Activated B cell treated with CpG ODN at 0.5 μM for 24 hours (primary cell): ENCODE measurements around the gene IRAK2. TPM values are rescaled to one million over a fixed set of nuclear protein-coding genes. Genes with fewer than 3 reads are reported as not detected.
A peak's percentile ranks its signal among the peaks of the same experiment; 100 is the strongest.

Experiments used
- ATAC-seq: fragments of 200-7000 bp; cut with Tn5 transposase; one replicate; pipeline ENCODE4 v1.10.0; 2021; ENCODE audit warnings: low read depth, mild to moderate bottlenecking, moderate library complexity
- CTCF ChIA-PET: fragments of 350-600 bp; sonication (Branson Sonifier 250); formaldehyde crosslinking; loops from one replicate; lab custom pipeline; 2021; ENCODE audit warnings: antibody characterized with exemption; lab: Charles Lee
- POLR2A ChIA-PET: fragments of 350-600 bp; sonication (Branson Sonifier 250); formaldehyde crosslinking; loops from one replicate; lab custom pipeline; 2021; ENCODE audit warnings: antibody characterized with exemption; lab: Charles Lee
- DNase-seq: peaks from one replicate; pipeline ENCODE4 v3.0.0; 2022
- H3K27ac Mint-ChIP-seq: one replicate; pipeline ENCODE4 v1.8.0; 2020; ENCODE audit warnings: mixed read lengths
- H3K27me3 Mint-ChIP-seq: one replicate; pipeline ENCODE4 v1.8.0; 2021; ENCODE audit warnings: mixed read lengths
- H3K36me3 Mint-ChIP-seq: one replicate; pipeline ENCODE4 v1.8.0; 2021; ENCODE audit warnings: low read depth, mixed read lengths
- H3K4me1 Mint-ChIP-seq: one replicate; pipeline ENCODE4 v1.8.0; 2021; ENCODE audit warnings: mixed read lengths
- H3K4me3 Mint-ChIP-seq: one replicate; pipeline ENCODE4 v1.8.0; 2020; ENCODE audit warnings: mild to moderate bottlenecking, mixed read lengths
- H3K9me3 Mint-ChIP-seq: one replicate; pipeline ENCODE4 v1.8.0; 2020; ENCODE audit warnings: mixed read lengths
- intact Hi-C: fragments of 100-400 bp; cut with micrococcal nuclease; formaldehyde crosslinking; loops from one replicate; pipeline ENCODE4 v1.15.1; 2024
- total RNA-seq: library from RNA; stranded (reverse); gene quantifications from 2 replicates; pipeline ENCODE4 v1.2.3, GENCODE V29; 2022
- TF ChIP-seq, protein P1 (sequence below): fragments of 200-600 bp; IDR thresholded peaks from one replicate; pipeline ENCODE4 v1.8.0; 2022; ENCODE audit warnings: antibody characterized with exemption, mild to moderate bottlenecking

Gene IRAK2
- total RNA-seq, 1 donor from 2014 or later: 8.6 TPM

DNA sequence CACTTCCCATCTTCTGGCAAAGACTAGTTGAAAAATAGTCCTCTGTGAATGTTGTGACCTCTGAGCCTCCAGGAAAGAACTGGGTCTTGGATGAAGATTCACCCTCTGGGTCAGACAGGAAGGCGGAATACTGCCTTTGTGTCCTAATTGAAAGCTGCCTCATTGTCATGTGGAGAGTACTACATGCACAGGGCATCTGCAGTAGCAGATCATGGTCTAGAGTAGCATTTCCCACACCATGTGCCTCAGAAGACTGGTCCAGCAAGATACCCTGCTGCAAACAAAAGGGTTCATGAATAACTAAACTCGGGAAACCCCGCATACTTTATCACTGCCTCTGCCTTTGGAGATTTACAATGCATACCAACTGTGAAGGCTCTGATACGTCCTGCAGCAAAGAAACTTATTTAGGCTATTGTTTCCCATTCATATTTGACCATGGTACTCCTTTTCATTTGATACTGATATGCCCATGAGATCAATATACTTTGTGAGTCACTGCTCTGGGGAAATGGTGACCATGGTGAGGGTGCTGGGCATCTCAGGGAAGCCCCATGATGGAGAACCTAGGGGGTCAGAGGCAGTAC lies 22.7 kb downstream of the IRAK2 start:
- DNase-seq: no peak
- no peak for ATAC-seq
- POLR2A ChIA-PET: interaction anchor here (0.7 to 1.6 kb wide), 4 partner anchors 8 to 12 kb away, joined by 3 to 17 read pairs (median 8); no protein-coding TSS in a partner anchor
- H3K4me3 Mint-ChIP-seq: no peak overlapping the region
- H3K27me3 Mint-ChIP-seq: no peaks in the 10 kb centered on the region
- no peak overlapping the region for H3K27ac Mint-ChIP-seq
- H3K4me1 Mint-ChIP-seq: peaks cover 59% of the 10 kb centered on the region
- TF ChIP-seq, protein P1, sequence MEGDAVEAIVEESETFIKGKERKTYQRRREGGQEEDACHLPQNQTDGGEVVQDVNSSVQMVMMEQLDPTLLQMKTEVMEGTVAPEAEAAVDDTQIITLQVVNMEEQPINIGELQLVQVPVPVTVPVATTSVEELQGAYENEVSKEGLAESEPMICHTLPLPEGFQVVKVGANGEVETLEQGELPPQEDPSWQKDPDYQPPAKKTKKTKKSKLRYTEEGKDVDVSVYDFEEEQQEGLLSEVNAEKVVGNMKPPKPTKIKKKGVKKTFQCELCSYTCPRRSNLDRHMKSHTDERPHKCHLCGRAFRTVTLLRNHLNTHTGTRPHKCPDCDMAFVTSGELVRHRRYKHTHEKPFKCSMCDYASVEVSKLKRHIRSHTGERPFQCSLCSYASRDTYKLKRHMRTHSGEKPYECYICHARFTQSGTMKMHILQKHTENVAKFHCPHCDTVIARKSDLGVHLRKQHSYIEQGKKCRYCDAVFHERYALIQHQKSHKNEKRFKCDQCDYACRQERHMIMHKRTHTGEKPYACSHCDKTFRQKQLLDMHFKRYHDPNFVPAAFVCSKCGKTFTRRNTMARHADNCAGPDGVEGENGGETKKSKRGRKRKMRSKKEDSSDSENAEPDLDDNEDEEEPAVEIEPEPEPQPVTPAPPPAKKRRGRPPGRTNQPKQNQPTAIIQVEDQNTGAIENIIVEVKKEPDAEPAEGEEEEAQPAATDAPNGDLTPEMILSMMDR: no peak
- CTCF ChIA-PET: interaction anchor here (1.6 to 1.8 kb wide), 2 partner anchors 13 to 39 kb away, joined by 3 to 4 read pairs; no protein-coding TSS in a partner anchor
- intact Hi-C loops: no loop called here
- peaks cover 24% of the 10 kb centered on the region for H3K36me3 Mint-ChIP-seq
- H3K9me3 Mint-ChIP-seq: no peaks in the 10 kb centered on the region

DNA sequence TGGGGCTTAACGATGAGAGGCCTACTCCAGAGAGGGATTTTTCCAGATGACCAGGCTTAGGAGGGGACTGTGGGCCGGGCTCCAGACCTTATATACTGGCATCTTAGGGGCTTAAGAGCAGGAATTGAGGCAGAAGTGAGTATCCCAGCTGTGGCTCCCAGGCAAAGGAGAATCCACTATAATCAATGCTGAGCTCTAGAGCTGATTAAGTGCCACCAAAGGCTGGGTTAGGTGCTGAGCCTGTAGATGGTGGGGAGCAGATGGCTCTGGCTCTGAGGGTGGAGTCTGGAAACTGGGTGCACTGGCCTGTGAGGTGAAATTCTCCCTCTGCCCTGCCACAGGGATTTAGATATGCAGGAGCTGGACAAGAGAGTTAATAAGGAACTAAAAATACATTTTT lies 23.2 kb downstream of the IRAK2 start:
- ATAC-seq (no peak), DNase-seq (no peak)
- CTCF ChIA-PET: no interaction called here
- H3K4me3 Mint-ChIP-seq: no peak overlapping the region
- peaks cover 24% of the 10 kb centered on the region for H3K36me3 Mint-ChIP-seq
- no peaks in the 10 kb centered on the region for H3K9me3 Mint-ChIP-seq
- H3K4me1 Mint-ChIP-seq: peaks cover 61% of the 10 kb centered on the region
- H3K27ac Mint-ChIP-seq: no peak overlapping the region
- POLR2A ChIA-PET: interaction anchor here (1.0 kb wide), 1 partner anchor 9 kb away, joined by 3 read pairs; no protein-coding TSS in a partner anchor
- no peaks in the 10 kb centered on the region for H3K27me3 Mint-ChIP-seq
- intact Hi-C loops: no loop called here
- TF ChIP-seq, protein P1: no peak

DNA sequence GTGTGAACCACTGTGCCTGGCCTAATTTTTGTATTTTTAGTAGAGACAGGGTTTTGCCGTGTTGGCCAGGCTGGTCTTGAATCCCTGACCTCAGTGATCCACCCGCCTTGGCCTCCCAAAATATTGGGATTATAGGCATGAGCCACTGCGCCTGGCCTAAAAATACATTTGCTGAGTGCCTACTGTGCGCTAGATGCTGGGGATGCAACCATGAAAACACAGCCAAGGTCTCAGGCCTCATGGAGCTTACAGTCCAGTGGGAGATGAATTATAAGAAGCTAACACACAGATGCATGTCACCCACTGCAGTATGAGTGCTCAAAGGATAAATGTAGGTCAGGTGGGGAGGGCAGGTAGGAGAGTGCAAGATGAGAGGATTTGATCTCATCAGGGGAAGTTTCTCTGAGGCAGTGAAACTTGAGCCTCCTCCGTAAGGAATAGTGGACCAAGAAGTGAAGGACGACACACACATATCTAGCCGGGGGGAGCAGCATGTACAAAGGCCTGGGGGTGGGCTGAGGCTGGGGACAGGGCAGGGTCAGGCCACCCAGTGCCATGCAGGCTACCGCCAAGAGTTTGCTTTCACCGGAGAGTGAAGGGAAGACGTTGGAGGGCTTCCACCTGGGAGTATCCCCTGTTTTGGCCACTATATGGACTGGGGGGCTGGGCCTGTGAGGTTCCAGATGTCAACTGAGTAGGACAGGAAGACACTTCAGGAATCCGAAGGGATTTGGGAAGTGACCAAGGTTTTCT lies 24.3 kb downstream of the IRAK2 start:
- Mint-ChIP-seq H3K36me3 (peaks cover 24% of the 10 kb centered on the region), H3K27ac (peak overlapping the region; percentile 55), H3K9me3 (no peaks in the 10 kb centered on the region), H3K4me1 (peaks cover 70% of the 10 kb centered on the region), H3K4me3 (peak overlapping the region; percentile 1), H3K27me3 (no peaks in the 10 kb centered on the region)
- POLR2A ChIA-PET: interaction anchor here (1.0 to 5.8 kb wide), 6 partner anchors 13 to 61 kb away, joined by 3 to 51 read pairs (median 4); no protein-coding TSS in a partner anchor
- ATAC-seq (no peak), DNase-seq (no peak)
- TF ChIP-seq, protein P1: no peak
- CTCF ChIA-PET: interaction anchor here (1.0 kb wide), 1 partner anchor 27 kb away, joined by 3 read pairs; no protein-coding TSS in a partner anchor
- intact Hi-C loops: no loop called here

DNA sequence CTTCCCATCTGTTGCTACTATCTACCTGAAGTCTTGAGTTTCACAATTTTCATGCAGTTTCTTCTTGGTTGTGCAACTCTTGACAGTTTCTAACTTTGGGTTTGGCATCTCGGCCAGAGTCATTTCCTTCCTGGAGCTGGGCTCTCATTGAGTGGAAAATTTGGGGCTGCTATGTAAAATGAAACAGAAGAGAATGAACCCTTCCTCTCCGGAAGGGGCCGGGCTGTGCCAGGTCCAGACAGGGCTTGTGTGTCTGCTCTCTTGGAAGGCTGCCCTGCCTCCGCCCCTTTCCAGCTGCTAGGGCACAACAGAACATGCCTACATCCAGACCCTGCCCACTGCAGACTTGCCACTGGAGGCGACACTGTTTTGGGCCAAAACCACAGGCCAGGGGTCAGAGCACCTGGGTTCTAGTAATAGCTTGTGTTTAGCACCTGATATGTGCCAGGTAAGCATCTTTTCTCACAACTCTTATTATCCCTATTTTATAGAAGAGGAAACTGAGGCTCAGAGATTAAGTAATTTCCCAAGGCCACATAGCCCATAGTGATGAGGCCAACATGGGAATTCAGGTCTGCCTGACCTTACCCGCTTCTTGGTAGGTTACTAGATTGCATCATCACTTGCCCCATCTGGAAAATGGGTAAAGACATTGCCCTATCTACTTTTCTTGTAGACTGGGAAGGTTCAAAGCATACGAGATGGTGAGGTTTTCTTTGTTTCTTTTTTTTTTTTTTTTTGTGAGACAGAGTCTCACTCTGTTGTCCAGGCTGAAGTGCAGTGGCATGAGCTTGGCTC lies 25.0 kb downstream of the IRAK2 start:
- Mint-ChIP-seq H3K4me3 (peak overlapping the region; percentile 11), H3K9me3 (no peaks in the 10 kb centered on the region), H3K4me1 (peaks cover 73% of the 10 kb centered on the region), H3K27ac (peak overlapping the region; percentile 55), H3K36me3 (peaks cover 19% of the 10 kb centered on the region), H3K27me3 (no peaks in the 10 kb centered on the region)
- no peak for DNase-seq
- intact Hi-C loops: no loop called here
- TF ChIP-seq, protein P1: no peak
- no peak for ATAC-seq
- ChIA-PET CTCF (interaction anchor here (1.0 kb wide), 1 partner anchor 28 kb away, joined by 3 read pairs; no protein-coding TSS in a partner anchor), POLR2A (interaction anchor here (0.6 to 5.8 kb wide), 8 partner anchors 12 to 753 kb away, joined by 3 to 51 read pairs (median 4); no protein-coding TSS in a partner anchor)
